Fibroblast of lung (primary cell): Measurements from ENCODE around the gene OXER1.

Experiments
- CTCF ChIP-seq, 2 donors: IDR thresholded peaks in 1 of 2; conservative IDR thresholded peaks in 1 of 2; 1 replicate in 1 of 2; 2 replicates in 1 of 2; pipeline ENCODE4 v1.5.1; 2011 to 2012; ENCODE audit warnings: low read length in 2 of 2, control low read depth in 1 of 2, inconsistent platforms in 1 of 2, low read depth in 1 of 2, mild to moderate bottlenecking in 1 of 2
- EZH2 ChIP-seq: IDR thresholded peaks from 2 replicates; pipeline ENCODE4 v1.5.1; 2012; ENCODE audit warnings: low read length, control low read depth, mild to moderate bottlenecking; ENCODE audit errors: missing control alignments

GRCh38 chr2:42754021-42754775 lies 9.7 kb downstream of the OXER1 start:
- no peak for TF ChIP-seq CTCF (conservative IDR thresholded peaks at IDR 0.05 in 1 of 2, IDR thresholded peaks at IDR 0.05 in 1 of 2; ENCODE audit: low read depth in 1 of 2, low read length in 2 of 2)
- no peak for TF ChIP-seq EZH2
